Epithelial cell of proximal tubule (primary cell): ENCODE results near the gene DMBX1. TPM values are rescaled to one million over a fixed set of nuclear protein-coding genes. Genes with fewer than 3 reads are reported as not detected.

Experiments used
- DNase-seq: peaks from one replicate; pipeline ENCODE4 v3.0.0-alpha.2; 2011; ENCODE audit warnings: low read depth
- H3K4me3 ChIP-seq: 2 replicates; pipeline ENCODE4 v1.5.1; 2011; ENCODE audit warnings: low read depth, mild to moderate bottlenecking, low read length
- CTCF ChIP-seq: conservative IDR thresholded peaks from 2 replicates; pipeline ENCODE4 v1.5.1; 2012; ENCODE audit warnings: low read depth, mild to moderate bottlenecking, low read length
- total RNA-seq: library from RNA; depleted of rRNA; stranded (reverse); fragments of >200 nt; gene quantifications from 2 replicates; pipeline ENCODE4 v1.2.3, GENCODE V29; 2015

Gene DMBX1
- not detected in 2 replicates for total RNA-seq

- no peak for DNase-seq
- no peak for TF ChIP-seq CTCF
- H3K4me3 ChIP-seq = peak within 1 kb of the TSS; percentile 35
Measured at GRCh38 chr1:46489638-46490405, at the start of gene DMBX1. DMBX1 (plus strand) TSS chr1:46489836; CDS start chr1:46507011, 17,175 bp downstream.

- H3K4me3 ChIP-seq = no peak overlapping the region
- no peak for TF ChIP-seq CTCF
- no peak for DNase-seq
Measured at GRCh38 chr1:46440478-46440877, 49.2 kb upstream of the DMBX1 start.

- TF ChIP-seq CTCF = peak; percentile 67
- peak overlapping the region; percentile 40 for H3K4me3 ChIP-seq
Measured at GRCh38 chr1:46442317-46443161, 47.1 kb upstream of the DMBX1 start.

GRCh38 chr1:46444466-46444865 lies 45.2 kb upstream of the DMBX1 start:
- H3K4me3 ChIP-seq = no peak overlapping the region
- DNase-seq = no peak
- no peak for TF ChIP-seq CTCF

More at GRCh38 chr1:46442317-46443161, 47.1 kb upstream of the DMBX1 start:
- peak; percentile 25 for DNase-seq

GRCh38 chr1:46445773-46446256 lies 43.8 kb upstream of the DMBX1 start:
- no peak overlapping the region for H3K4me3 ChIP-seq
- TF ChIP-seq CTCF = peak; percentile 14
- DNase-seq = no peak

GRCh38 chr1:46446646-46447498 lies 42.8 kb upstream of the DMBX1 start:
- DNase-seq = peak; percentile 3
- peak; percentile 96 for TF ChIP-seq CTCF
- no peak overlapping the region for H3K4me3 ChIP-seq
